ENCODE measurements around the gene SLC25A42.
"Not testable (repeated sequence)": the region's sequence is repeated elsewhere in the genome, so short reads cannot be mapped to it uniquely, and the experiment has no call there.

SLC25A42 gene

GRCh38 chr19:19098084-19098702 lies 34.4 kb downstream of the SLC25A42 start:
- Histone ChIP-seq H3K4me1 (ENCODE audit: control insufficient read depth, insufficient read depth, low read length) (no peaks in the 10 kb centered on the region), H3K4me3 (ENCODE audit: low read length) (no peak overlapping the region), H3K9me3 (replicated peaks; ENCODE audit: low read length) (no peaks in the 10 kb centered on the region), H3K36me3 (ENCODE audit: insufficient read depth, low read length) (no peaks in the 10 kb centered on the region), H3K27me3 (ENCODE audit: control insufficient read depth, insufficient read depth, low read length) (no peaks in the 10 kb centered on the region), H3K9ac (ENCODE audit: low read depth, low read length) (no peak overlapping the region), H3K4me2 (ENCODE audit: low read length) (no peak overlapping the region)

- H3K4me1 ChIP-seq (ENCODE audit: control insufficient read depth, insufficient read depth, low read length) = no peaks in the 10 kb centered on the region
- no peak overlapping the region for H3K4me3 ChIP-seq (ENCODE audit: low read length)
- no peaks in the 10 kb centered on the region for H3K27me3 ChIP-seq (ENCODE audit: control insufficient read depth, insufficient read depth, low read length)
- no peaks in the 10 kb centered on the region for H3K36me3 ChIP-seq (ENCODE audit: insufficient read depth, low read length)
- no peaks in the 10 kb centered on the region for H3K9me3 ChIP-seq (replicated peaks; ENCODE audit: low read length)
- no peak overlapping the region for H3K4me2 ChIP-seq (ENCODE audit: low read length)
- H3K9ac ChIP-seq (ENCODE audit: low read depth, low read length) = no peak overlapping the region
Measured at GRCh38 chr19:19098703-19099632, 35.2 kb downstream of the SLC25A42 start.

GRCh38 chr19:19101540-19101939 lies 37.7 kb downstream of the SLC25A42 start:
- Histone ChIP-seq H3K36me3 (ENCODE audit: insufficient read depth, low read length) (no peaks in the 10 kb centered on the region), H3K4me1 (ENCODE audit: control insufficient read depth, insufficient read depth, low read length) (no peaks in the 10 kb centered on the region), H3K4me3 (ENCODE audit: low read length) (no peak overlapping the region), H3K4me2 (ENCODE audit: low read length) (no peak overlapping the region), H3K9ac (ENCODE audit: low read depth, low read length) (no peak overlapping the region), H3K27me3 (ENCODE audit: control insufficient read depth, insufficient read depth, low read length) (no peaks in the 10 kb centered on the region), H3K9me3 (replicated peaks; ENCODE audit: low read length) (no peaks in the 10 kb centered on the region)

- H3K9ac ChIP-seq (ENCODE audit: low read depth, low read length); H3K36me3 ChIP-seq (ENCODE audit: insufficient read depth, low read length); H3K4me1 ChIP-seq (ENCODE audit: control insufficient read depth, insufficient read depth, low read length); H3K4me3 ChIP-seq (ENCODE audit: low read length); H3K27me3 ChIP-seq (ENCODE audit: control insufficient read depth, insufficient read depth, low read length); H3K9me3 ChIP-seq (replicated peaks; ENCODE audit: low read length); H3K4me2 ChIP-seq (ENCODE audit: low read length): not testable (repeated sequence)
Measured at GRCh38 chr19:19102566-19102965, 38.8 kb downstream of the SLC25A42 start.

- Histone ChIP-seq H3K4me3 (ENCODE audit: low read length) (no peak overlapping the region), H3K4me2 (ENCODE audit: low read length) (no peak overlapping the region), H3K4me1 (ENCODE audit: control insufficient read depth, insufficient read depth, low read length) (no peaks in the 10 kb centered on the region), H3K9ac (ENCODE audit: low read depth, low read length) (no peak overlapping the region), H3K36me3 (ENCODE audit: insufficient read depth, low read length) (no peaks in the 10 kb centered on the region), H3K27me3 (ENCODE audit: control insufficient read depth, insufficient read depth, low read length) (no peaks in the 10 kb centered on the region), H3K9me3 (replicated peaks; ENCODE audit: low read length) (no peaks in the 10 kb centered on the region)
Measured at GRCh38 chr19:19103167-19103566, 39.4 kb downstream of the SLC25A42 start.

GRCh38 chr19:19105365-19106055 lies 41.7 kb downstream of the SLC25A42 start:
- no peak overlapping the region for H3K4me3 ChIP-seq (ENCODE audit: low read length)

GRCh38 chr19:19106056-19106551 lies 42.3 kb downstream of the SLC25A42 start:
- Histone ChIP-seq H3K27me3 (ENCODE audit: control insufficient read depth, insufficient read depth, low read length) (no peaks in the 10 kb centered on the region), H3K9me3 (replicated peaks; ENCODE audit: low read length) (no peaks in the 10 kb centered on the region), H3K36me3 (ENCODE audit: insufficient read depth, low read length) (no peaks in the 10 kb centered on the region), H3K9ac (ENCODE audit: low read depth, low read length) (no peak overlapping the region), H3K4me1 (ENCODE audit: control insufficient read depth, insufficient read depth, low read length) (peaks cover 15% of the 10 kb centered on the region), H3K4me2 (ENCODE audit: low read length) (no peak overlapping the region), H3K4me3 (ENCODE audit: low read length) (no peak overlapping the region)

More at GRCh38 chr19:19105365-19106055, 41.7 kb downstream of the SLC25A42 start:
- no peak overlapping the region for H3K4me2 ChIP-seq (ENCODE audit: low read length)
- H3K9me3 ChIP-seq (replicated peaks; ENCODE audit: low read length) = no peaks in the 10 kb centered on the region
- no peaks in the 10 kb centered on the region for H3K36me3 ChIP-seq (ENCODE audit: insufficient read depth, low read length)
- H3K27me3 ChIP-seq (ENCODE audit: control insufficient read depth, insufficient read depth, low read length) = no peaks in the 10 kb centered on the region
- peaks cover 13% of the 10 kb centered on the region for H3K4me1 ChIP-seq (ENCODE audit: control insufficient read depth, insufficient read depth, low read length)
- no peak overlapping the region for H3K9ac ChIP-seq (ENCODE audit: low read depth, low read length)

GRCh38 chr19:19106938-19107337 lies 43.1 kb downstream of the SLC25A42 start:
- not testable (repeated sequence) for H3K27me3 ChIP-seq (ENCODE audit: control insufficient read depth, insufficient read depth, low read length); H3K36me3 ChIP-seq (ENCODE audit: insufficient read depth, low read length); H3K9ac ChIP-seq (ENCODE audit: low read depth, low read length); H3K9me3 ChIP-seq (replicated peaks; ENCODE audit: low read length); H3K4me3 ChIP-seq (ENCODE audit: low read length); H3K4me2 ChIP-seq (ENCODE audit: low read length)
- H3K4me1 ChIP-seq (ENCODE audit: control insufficient read depth, insufficient read depth, low read length) = peaks cover 15% of the 10 kb centered on the region

- Histone ChIP-seq H3K4me3 (ENCODE audit: low read length) (no peak overlapping the region), H3K9me3 (replicated peaks; ENCODE audit: low read length) (no peaks in the 10 kb centered on the region), H3K4me2 (ENCODE audit: low read length) (no peak overlapping the region), H3K9ac (ENCODE audit: low read depth, low read length) (no peak overlapping the region), H3K36me3 (ENCODE audit: insufficient read depth, low read length) (no peaks in the 10 kb centered on the region), H3K4me1 (ENCODE audit: control insufficient read depth, insufficient read depth, low read length) (peaks cover 19% of the 10 kb centered on the region), H3K27me3 (ENCODE audit: control insufficient read depth, insufficient read depth, low read length) (no peaks in the 10 kb centered on the region)
Measured at GRCh38 chr19:19107654-19108053, 43.9 kb downstream of the SLC25A42 start.

GRCh38 chr19:19109601-19110000 lies 45.8 kb downstream of the SLC25A42 start:
- H3K9me3 ChIP-seq (replicated peaks; ENCODE audit: low read length) = no peaks in the 10 kb centered on the region

GRCh38 chr19:19110410-19111135 lies 46.8 kb downstream of the SLC25A42 start:
- Histone ChIP-seq H3K4me2 (ENCODE audit: low read length) (no peak overlapping the region), H3K9me3 (replicated peaks; ENCODE audit: low read length) (no peaks in the 10 kb centered on the region), H3K36me3 (ENCODE audit: insufficient read depth, low read length) (no peaks in the 10 kb centered on the region), H3K9ac (ENCODE audit: low read depth, low read length) (no peak overlapping the region), H3K4me1 (ENCODE audit: control insufficient read depth, insufficient read depth, low read length) (peaks cover 28% of the 10 kb centered on the region), H3K27me3 (ENCODE audit: control insufficient read depth, insufficient read depth, low read length) (no peaks in the 10 kb centered on the region), H3K4me3 (ENCODE audit: low read length) (no peak overlapping the region)

More at GRCh38 chr19:19109601-19110000, 45.8 kb downstream of the SLC25A42 start:
- H3K9ac ChIP-seq (ENCODE audit: low read depth, low read length) = no peak overlapping the region
- H3K4me3 ChIP-seq (ENCODE audit: low read length) = no peak overlapping the region
- H3K36me3 ChIP-seq (ENCODE audit: insufficient read depth, low read length) = no peaks in the 10 kb centered on the region
- H3K27me3 ChIP-seq (ENCODE audit: control insufficient read depth, insufficient read depth, low read length) = no peaks in the 10 kb centered on the region
- H3K4me1 ChIP-seq (ENCODE audit: control insufficient read depth, insufficient read depth, low read length) = peaks cover 28% of the 10 kb centered on the region
- H3K4me2 ChIP-seq (ENCODE audit: low read length) = peak overlapping the region; percentile 7

Data from skeletal muscle satellite cell (primary cell).